ENCODE measurements around the gene SCAMP1.

GRCh38 chr5:78430866-78431265 lies 70.4 kb downstream of the SCAMP1 start:
- TF ChIP-seq CTCF (IDR thresholded peaks at IDR 0.05) = no peak
- no peak for TF ChIP-seq FOXP1 (CRISPR knock-in tag; IDR thresholded peaks at IDR 0.05; ENCODE audit: borderline replicate concordance)
- TF ChIP-seq ESRRA (CRISPR knock-in tag; IDR thresholded peaks at IDR 0.05; ENCODE audit: borderline replicate concordance) = no peak
- no peak for TF ChIP-seq ZBTB21 (CRISPR knock-in tag; IDR thresholded peaks at IDR 0.05; ENCODE audit: borderline replicate concordance)
- no peak for TF ChIP-seq MLX (CRISPR knock-in tag; IDR thresholded peaks at IDR 0.05)
- TF ChIP-seq SOX15 (CRISPR knock-in tag; IDR thresholded peaks at IDR 0.05) = no peak
- TF ChIP-seq ATF3 (CRISPR knock-in tag; conservative IDR thresholded peaks at IDR 0.05) = no peak
- no peak for TF ChIP-seq NR3C1 (CRISPR knock-in tag; conservative IDR thresholded peaks at IDR 0.05; ENCODE audit: low read depth)
- TF ChIP-seq ETV6 (CRISPR knock-in tag; IDR thresholded peaks at IDR 0.05) = no peak
- TF ChIP-seq ZNF232 (CRISPR knock-in tag; IDR thresholded peaks at IDR 0.05) = no peak
- TF ChIP-seq MAX (CRISPR knock-in tag; IDR thresholded peaks at IDR 0.05) = no peak
- no peak for TF ChIP-seq USF1 (CRISPR knock-in tag; IDR thresholded peaks at IDR 0.05)
- TF ChIP-seq ZNF423 (CRISPR knock-in tag; IDR thresholded peaks at IDR 0.05) = no peak

All from WTC11 (cell line).